Brain microvascular endothelial cell (primary cell): ENCODE data around the gene SOX8.
A peak's percentile ranks its signal among the peaks of the same experiment; 100 is the strongest.

Experiments used
- DNase-seq: peaks from one replicate; pipeline ENCODE4 v3.0.0-alpha.2; 2020
- H3K27ac ChIP-seq: fragments of 250-450 bp; sonication (Bioruptor Pico); 2 replicates; pipeline ENCODE4 v1.5.1; 2020; ENCODE audit warnings: mild to moderate bottlenecking, moderate library complexity
- H3K27me3 ChIP-seq: fragments of 250-450 bp; sonication (Bioruptor Pico); replicated peaks from 2 replicates; pipeline ENCODE4 v1.5.1; 2020; ENCODE audit warnings: mild to moderate bottlenecking
- H3K36me3 ChIP-seq: fragments of 250-450 bp; sonication (Bioruptor Pico); replicated peaks from 2 replicates; pipeline ENCODE4 v1.5.1; 2020; ENCODE audit warnings: mild to moderate bottlenecking
- H3K4me3 ChIP-seq: 2 replicates; pipeline ENCODE4 v1.5.1; 2011; ENCODE audit warnings: low read depth, mild to moderate bottlenecking, control low read depth, low read length, moderate library complexity
- CTCF ChIP-seq: IDR thresholded peaks from 2 replicates; pipeline ENCODE4 v1.5.1; 2011; ENCODE audit warnings: low read depth, mild to moderate bottlenecking, moderate library complexity, low read length, control low read depth, inconsistent platforms; ENCODE audit errors: missing control alignments
- in situ Hi-C: cut with HindIII; loops from 2 replicates; pipeline ENCODE4 v1.10.0; 2017; ENCODE audit warnings: low sequenced_read_pairs, low pct_ligation_motif_present

Gene SOX8

GRCh38 chr16:1018447-1019198 is 37.1 kb downstream of the SOX8 start:
- in situ Hi-C loops, result no loop called here
- DNase-seq, result no peak
- Histone ChIP-seq H3K36me3 (no peaks in the 10 kb centered on the region), H3K27me3 (peaks cover 4% of the 10 kb centered on the region), H3K27ac (no peak overlapping the region), H3K4me3 (no peak overlapping the region)
- no peak for TF ChIP-seq CTCF

DNA sequence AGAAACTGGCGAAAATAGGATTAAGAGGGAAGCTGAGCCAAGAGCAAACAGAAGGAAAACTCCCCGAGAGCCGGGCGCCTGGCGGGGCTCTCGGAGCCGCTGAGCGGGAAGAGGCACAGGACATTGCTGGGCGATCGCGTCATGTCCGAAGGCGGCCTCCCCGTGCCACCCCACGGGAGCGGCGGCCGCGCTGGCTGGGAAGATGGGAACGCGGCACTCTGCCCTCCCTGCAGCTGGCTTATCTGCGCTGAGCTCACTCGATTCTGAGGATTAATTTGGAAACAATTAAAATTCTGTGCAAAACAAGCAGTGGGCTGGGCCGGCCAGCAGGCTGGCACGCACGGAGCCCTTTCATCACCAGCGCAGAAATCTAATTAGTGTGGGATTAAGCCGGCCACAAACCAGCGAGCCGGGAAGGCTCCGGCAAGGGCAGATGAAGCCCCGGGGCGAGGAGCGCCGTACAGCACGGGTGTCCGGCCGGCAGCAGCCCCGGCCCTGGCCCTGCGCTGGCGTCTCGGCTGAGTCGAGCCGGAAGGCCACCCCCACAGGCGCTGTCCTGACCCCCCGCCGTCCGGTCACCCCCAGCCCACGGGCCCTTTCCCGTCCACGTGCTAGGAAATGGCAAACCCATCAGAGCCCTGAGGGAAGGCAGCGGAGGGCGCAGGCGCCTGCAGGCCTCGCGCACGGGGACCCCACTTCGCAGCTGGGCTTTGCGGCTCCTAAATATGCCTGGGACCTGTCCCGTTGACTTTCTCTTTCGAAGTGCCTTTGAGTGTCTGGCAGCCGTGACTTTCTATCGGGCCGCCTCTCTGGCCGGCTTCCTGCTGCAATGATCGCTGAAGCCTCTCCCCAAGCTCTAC is 37.9 kb downstream of the SOX8 start:
- Histone ChIP-seq H3K27ac (no peak overlapping the region), H3K27me3 (peaks cover 4% of the 10 kb centered on the region), H3K36me3 (no peaks in the 10 kb centered on the region), H3K4me3 (no peak overlapping the region)
- peak; percentile 40 for DNase-seq
- no peak for TF ChIP-seq CTCF
- in situ Hi-C loops, result no loop called here

GRCh38 chr16:1020091-1020399 is 38.5 kb downstream of the SOX8 start:
- no peak overlapping the region for H3K4me3 ChIP-seq
- peaks cover 4% of the 10 kb centered on the region for H3K27me3 ChIP-seq
- TF ChIP-seq CTCF, result no peak
- in situ Hi-C loops, result no loop called here
- no peak for DNase-seq
- no peaks in the 10 kb centered on the region for H3K36me3 ChIP-seq
- H3K27ac ChIP-seq, result no peak overlapping the region

GRCh38 chr16:1020591-1020990 is 39.0 kb downstream of the SOX8 start:
- H3K4me3 ChIP-seq, result no peak overlapping the region
- TF ChIP-seq CTCF, result no peak
- H3K27ac ChIP-seq, result no peak overlapping the region
- no peak for DNase-seq
- peaks cover 4% of the 10 kb centered on the region for H3K27me3 ChIP-seq
- in situ Hi-C loops, result no loop called here
- H3K36me3 ChIP-seq, result no peaks in the 10 kb centered on the region

GRCh38 chr16:1021553-1022160 is 40.1 kb downstream of the SOX8 start:
- Histone ChIP-seq H3K4me3 (no peak overlapping the region), H3K27ac (no peak overlapping the region), H3K36me3 (no peaks in the 10 kb centered on the region), H3K27me3 (peaks cover 4% of the 10 kb centered on the region)
- no peak for TF ChIP-seq CTCF
- in situ Hi-C loops, result no loop called here
- no peak for DNase-seq
